HG02678 (cell line): ENCODE results near the gene FRG1.
"Not testable (repeated sequence)": the region's sequence is repeated elsewhere in the genome, so short reads cannot be mapped to it uniquely, and the experiment has no call there.

Experiments
- ATAC-seq: cut with Tn5 transposase; IDR thresholded peaks from one replicate; pipeline ENCODE4 v1.9.1; 2021; ENCODE audit warnings: mild to moderate bottlenecking, moderate library complexity; ENCODE audit not compliant: unreplicated experiment

Gene FRG1

DNA sequence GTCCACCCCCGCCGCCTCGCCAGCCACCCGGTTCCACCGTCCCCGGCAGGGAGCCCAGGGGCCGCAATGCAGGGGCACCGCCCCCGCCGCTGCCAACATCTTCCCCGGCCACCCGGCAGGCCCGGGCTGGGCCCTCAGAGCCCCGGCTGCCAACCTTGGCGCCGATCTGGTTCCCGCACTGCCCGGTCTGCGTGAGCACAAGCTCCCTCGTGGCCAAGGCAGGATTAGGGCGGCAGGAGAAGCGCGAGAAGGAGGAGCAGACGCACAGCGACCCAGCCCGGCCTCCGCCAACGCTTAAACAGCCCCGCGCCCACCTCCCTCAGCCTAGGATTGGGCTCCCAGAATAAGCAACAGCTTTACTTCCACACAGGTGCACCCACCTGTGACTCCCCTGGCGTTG is 44.0 kb downstream of the FRG1 start:
- ATAC-seq = not testable (repeated sequence)

DNA sequence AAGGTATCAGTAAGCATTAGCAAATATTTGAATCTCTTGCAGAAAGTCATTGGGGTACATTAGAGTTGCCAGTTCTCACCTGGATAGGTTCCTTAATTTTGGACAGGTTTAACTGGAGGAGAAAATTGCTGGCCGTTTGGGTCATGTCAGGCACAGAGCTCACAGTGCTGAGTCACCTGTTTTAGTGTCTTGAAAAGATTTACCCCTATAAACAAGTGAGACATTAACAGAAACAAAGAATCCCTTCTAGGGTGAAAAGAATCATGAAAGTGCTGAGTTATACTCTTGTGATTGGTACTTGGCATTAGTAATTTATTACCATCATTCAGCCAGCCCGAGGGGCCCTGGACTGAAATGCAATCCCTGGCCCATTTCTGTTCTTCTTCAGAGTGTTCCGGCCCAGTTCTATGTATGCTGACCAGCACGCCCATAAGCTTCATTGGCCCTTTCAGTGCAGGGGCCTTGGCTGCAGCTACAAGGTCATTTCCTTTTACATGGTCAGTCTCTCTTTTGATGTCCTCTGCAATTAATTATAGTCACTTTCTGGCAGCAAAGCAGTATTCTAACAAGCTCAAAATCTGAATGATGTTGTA is 45.1 kb downstream of the FRG1 start:
- not testable (repeated sequence) for ATAC-seq

DNA sequence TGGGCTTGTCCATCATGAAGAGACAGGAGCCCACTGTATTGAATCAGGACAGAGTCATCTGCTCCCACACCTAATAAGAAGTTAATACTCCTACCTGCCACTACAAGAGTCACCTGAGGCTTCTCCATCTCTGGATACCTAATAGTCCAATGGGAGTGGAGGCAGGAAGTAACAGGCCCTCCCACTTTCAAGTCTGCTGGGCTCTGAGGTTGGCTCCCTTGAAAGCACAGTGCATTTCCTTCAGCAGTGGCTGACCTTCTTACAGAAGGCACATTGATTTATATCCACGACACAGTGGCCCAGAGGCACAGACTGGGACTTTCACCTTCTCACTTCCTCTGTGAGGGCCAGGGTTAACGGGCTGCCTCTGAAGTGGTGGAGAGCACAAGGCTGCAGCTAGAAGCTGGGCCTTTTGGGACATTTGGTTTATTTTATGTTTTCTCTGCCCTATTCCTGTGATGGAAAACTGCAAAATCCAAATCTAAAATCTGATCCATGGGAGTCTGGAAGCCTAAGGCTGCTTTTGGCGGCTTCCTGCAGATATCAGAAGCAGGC is 48.3 kb downstream of the FRG1 start:
- no peak for ATAC-seq

DNA sequence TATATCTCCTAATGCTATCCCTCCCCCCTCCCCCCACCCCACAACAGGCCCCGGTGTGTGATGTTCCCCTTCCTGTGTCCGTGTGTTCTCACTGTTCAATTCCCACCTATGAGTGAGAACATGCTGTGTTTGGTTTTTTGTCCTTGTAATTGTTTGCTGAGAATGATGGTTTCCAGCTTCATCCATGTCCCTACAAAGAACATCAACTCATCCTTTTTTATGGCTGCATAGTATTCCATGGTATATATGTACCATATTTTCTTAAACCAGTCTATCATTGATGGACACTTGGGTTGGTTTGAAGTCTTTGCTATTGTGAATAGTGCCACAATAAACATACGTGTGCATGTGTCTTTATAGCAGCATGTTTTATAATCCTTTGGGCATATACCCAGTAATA is 49.3 kb downstream of the FRG1 start:
- not testable (repeated sequence) for ATAC-seq
